AG04450 (cell line): Measurements from ENCODE around the gene TTC38. TPM values are rescaled to one million over a fixed set of nuclear protein-coding genes. Genes with fewer than 3 reads are reported as not detected.

Experiments used
- CTCF ChIA-PET: fragments of 300-600, 350-600 bp; formaldehyde crosslinking; extraction: SDS; loops from one replicate; lab custom pipeline; 2022; ENCODE audit warnings: antibody characterized with exemption, inconsistent platforms; lab: Charles Lee
- POLR2A ChIA-PET: fragments of 350-600 bp; formaldehyde crosslinking; extraction: SDS; loops from one replicate; lab custom pipeline; 2021; ENCODE audit warnings: antibody characterized with exemption, inconsistent platforms; lab: Yijun Ruan, JAX
- DNase-seq: peaks from one replicate; pipeline ENCODE4 v3.0.0-alpha.2; 2011; ENCODE audit warnings: low read depth, low spot score
- H3K27ac ChIP-seq: one replicate; pipeline ENCODE4 v1.5.1; 2012; ENCODE audit warnings: low read depth, low read length, control low read depth
- H3K27me3 ChIP-seq: one replicate; pipeline ENCODE4 v1.6.0; 2012; ENCODE audit warnings: low read length; ENCODE audit not compliant: control insufficient read depth, insufficient read depth
- H3K4me3 ChIP-seq: 2 replicates; pipeline ENCODE4 v1.5.1; 2011; ENCODE audit warnings: mild to moderate bottlenecking, low read depth, low read length, control low read depth
- H3K9me3 ChIP-seq: 2 replicates; pipeline ENCODE4 v1.5.1; 2012; ENCODE audit warnings: low read length; ENCODE audit not compliant: control insufficient read depth, insufficient read depth
- CTCF ChIP-seq: IDR thresholded peaks from 2 replicates; pipeline ENCODE4 v1.5.1; 2011; ENCODE audit warnings: low read depth, low read length, control low read depth, inconsistent platforms
- polyA plus RNA-seq: library from polyadenylated mRNA; depleted of rRNA; stranded (reverse); fragments of >200 nt; gene quantifications from 2 replicates; pipeline ENCODE4 v1.2.3, GENCODE V29; 2011

Gene TTC38
- polyA plus RNA-seq, 1 experiment = 23.7 TPM

GRCh38 chr22:46272196-46272595 lies 4.4 kb downstream of the TTC38 start:
- no peaks in the 10 kb centered on the region for H3K27me3 ChIP-seq
- TF ChIP-seq CTCF = no peak
- no peak overlapping the region for H3K27ac ChIP-seq
- H3K4me3 ChIP-seq = no peak overlapping the region
- ChIA-PET POLR2A (no interaction called here), CTCF (no interaction called here)
- no peaks in the 10 kb centered on the region; the same call in 1 of the 2 replicates for H3K9me3 ChIP-seq
- DNase-seq = no peak

- DNase-seq = no peak
- ChIA-PET POLR2A (no interaction called here), CTCF (no interaction called here)
- Histone ChIP-seq H3K4me3 (no peak overlapping the region), H3K27me3 (no peaks in the 10 kb centered on the region), H3K27ac (no peak overlapping the region), H3K9me3 (no peaks in the 10 kb centered on the region)
- no peak for TF ChIP-seq CTCF
These were observed 5.1 kb downstream of the TTC38 start for GRCh38 chr22:46272762-46273431.

- Histone ChIP-seq H3K4me3 (no peak overlapping the region), H3K27me3 (no peaks in the 10 kb centered on the region), H3K27ac (no peak overlapping the region), H3K9me3 (no peaks in the 10 kb centered on the region)
- DNase-seq = no peak
- no peak for TF ChIP-seq CTCF
- POLR2A ChIA-PET = no interaction called here
- CTCF ChIA-PET = no interaction called here
These were observed 5.8 kb downstream of the TTC38 start for GRCh38 chr22:46273432-46274148.

GRCh38 chr22:46274381-46274780 lies 6.6 kb downstream of the TTC38 start:
- no peak for TF ChIP-seq CTCF
- POLR2A ChIA-PET = no interaction called here
- H3K4me3 ChIP-seq = no peak overlapping the region
- no peaks in the 10 kb centered on the region for H3K9me3 ChIP-seq
- CTCF ChIA-PET = no interaction called here
- H3K27ac ChIP-seq = no peak overlapping the region
- no peaks in the 10 kb centered on the region for H3K27me3 ChIP-seq
- DNase-seq = no peak

GRCh38 chr22:46275455-46276122 lies 7.8 kb downstream of the TTC38 start:
- Histone ChIP-seq H3K27me3 (no peaks in the 10 kb centered on the region), H3K27ac (no peak overlapping the region), H3K9me3 (no peaks in the 10 kb centered on the region), H3K4me3 (no peak overlapping the region)
- CTCF ChIA-PET = no interaction called here
- no peak for DNase-seq
- no peak for TF ChIP-seq CTCF
- POLR2A ChIA-PET = interaction anchor here (1.4 kb wide), 1 partner anchor 8 kb away, joined by 4 read pairs; the partner anchor contains the start of gene TTC38
